SK-N-SH treated with all-trans-retinoic acid at 6 μM for 48 hours (cell line): ENCODE data around the gene CLTCL1.

Experiments
- ATAC-seq: fragments of 200-7000 bp; cut with Tn5 transposase; 3 replicates; pipeline ENCODE4 v1.9.1; 2020; ENCODE audit warnings: mild to moderate bottlenecking, moderate library complexity
- ARNTL ChIP-seq: fragments of 450-650 bp; formaldehyde crosslinking; IDR thresholded peaks from 2 replicates; pipeline ENCODE4 v1.5.0; 2020; ENCODE audit warnings: low read depth, mild to moderate bottlenecking, moderate library complexity, borderline replicate concordance
- BACH2 ChIP-seq: fragments of 250-450 bp; sonication (Bioruptor Pico); IDR thresholded peaks from 2 replicates; pipeline ENCODE4 v1.9.0; 2021; ENCODE audit warnings: mild to moderate bottlenecking, borderline replicate concordance
- CREB5 ChIP-seq: fragments of 250-450 bp; sonication (Bioruptor Pico); IDR thresholded peaks from 2 replicates; pipeline ENCODE4 v1.5.1; 2020; ENCODE audit warnings: low read depth, mild to moderate bottlenecking, moderate library complexity
- CSDC2 ChIP-seq: fragments of 250-450 bp; sonication (Bioruptor Pico); IDR thresholded peaks from 2 replicates; pipeline ENCODE4 v1.5.0; 2020; ENCODE audit warnings: mild to moderate bottlenecking, moderate library complexity
- CSRNP3 ChIP-seq: fragments of 250-450 bp; sonication (Bioruptor Pico); IDR thresholded peaks from 2 replicates; pipeline ENCODE4 v1.5.1; 2021; ENCODE audit warnings: mild to moderate bottlenecking, moderate library complexity
- ESRRG ChIP-seq: fragments of 250-450 bp; sonication (Bioruptor Pico); IDR thresholded peaks from 2 replicates; pipeline ENCODE4 v1.6.1; 2021; ENCODE audit warnings: mild to moderate bottlenecking
- GLIS3 ChIP-seq: fragments of 250-450 bp; sonication (Bioruptor Pico); IDR thresholded peaks from 2 replicates; pipeline ENCODE4 v1.5.0; 2020; ENCODE audit warnings: mild to moderate bottlenecking, moderate library complexity
- ISL1 ChIP-seq: fragments of 250-450 bp; sonication (Bioruptor Pico); IDR thresholded peaks from 2 replicates; pipeline ENCODE4 v2.1.2; 2022; ENCODE audit warnings: mild to moderate bottlenecking, moderate library complexity
- OSR1 ChIP-seq: fragments of 250-450 bp; sonication (Bioruptor Pico); IDR thresholded peaks from 2 replicates; pipeline ENCODE4 v1.8.0; 2022; ENCODE audit warnings: moderate library complexity, mild to moderate bottlenecking, inconsistent platforms
- PPARA ChIP-seq: fragments of 250-450 bp; sonication (Bioruptor Pico); IDR thresholded peaks from 2 replicates; pipeline ENCODE4 v1.5.0; 2020; ENCODE audit warnings: mild to moderate bottlenecking, borderline replicate concordance
- RARB ChIP-seq: fragments of 250-450 bp; sonication (Bioruptor Pico); IDR thresholded peaks from 2 replicates; pipeline ENCODE4 v1.8.0; 2021; ENCODE audit warnings: mild to moderate bottlenecking, moderate library complexity
- SNAI2 ChIP-seq: fragments of 250-450 bp; sonication (Bioruptor Pico); IDR thresholded peaks from 2 replicates; pipeline ENCODE4 v1.5.0; 2020; ENCODE audit warnings: mild to moderate bottlenecking, moderate library complexity
- TCF4 ChIP-seq: fragments of 250-450 bp; sonication (Bioruptor Pico); IDR thresholded peaks from 2 replicates; pipeline ENCODE4 v1.8.0; 2021; ENCODE audit warnings: mild to moderate bottlenecking, moderate library complexity, borderline replicate concordance
- TOX ChIP-seq: fragments of 250-450 bp; sonication (Bioruptor Pico); IDR thresholded peaks from 2 replicates; pipeline ENCODE4 v1.8.0; 2021; ENCODE audit warnings: mild to moderate bottlenecking, moderate library complexity, borderline replicate concordance
- TSHZ2 ChIP-seq: fragments of 250-450 bp; sonication (Bioruptor Pico); IDR thresholded peaks from 2 replicates; pipeline ENCODE4 v1.5.0; 2020; ENCODE audit warnings: mild to moderate bottlenecking, moderate library complexity
- ZFP3 ChIP-seq: fragments of 250-450 bp; sonication (Bioruptor Pico); IDR thresholded peaks from 2 replicates; pipeline ENCODE4 v1.5.0; 2020; ENCODE audit warnings: mild to moderate bottlenecking, moderate library complexity
- ZFP30 ChIP-seq: fragments of 450-650 bp; formaldehyde crosslinking; IDR thresholded peaks from 2 replicates; pipeline ENCODE4 v1.5.0; 2022; ENCODE audit warnings: mild to moderate bottlenecking, moderate library complexity
- ZNF565 ChIP-seq: fragments of 450-650 bp; formaldehyde crosslinking; conservative IDR thresholded peaks from 2 replicates; pipeline ENCODE4 v1.5.0; 2020; ENCODE audit warnings: low read depth, mild to moderate bottlenecking, moderate library complexity
- ZNF70 ChIP-seq: fragments of 450-650 bp; formaldehyde crosslinking; IDR thresholded peaks from 2 replicates; pipeline ENCODE4 v1.5.0; 2020; ENCODE audit warnings: mild to moderate bottlenecking, moderate library complexity
- TF ChIP-seq, protein P1 (sequence below): fragments of 250-450 bp; sonication (Bioruptor Pico); IDR thresholded peaks from 2 replicates; pipeline ENCODE4 v1.8.0; 2021; ENCODE audit warnings: low read depth, mild to moderate bottlenecking, moderate library complexity, borderline replicate concordance

Gene CLTCL1

GRCh38 chr22:19152942-19153883, 138.3 kb downstream of the CLTCL1 start:
- no peak for TF ChIP-seq SNAI2 (CRISPR knock-in tag)
- TF ChIP-seq TSHZ2 (CRISPR knock-in tag) = no peak
- no peak for TF ChIP-seq OSR1 (CRISPR knock-in tag)
- no peak for TF ChIP-seq CREB5 (CRISPR knock-in tag)
- TF ChIP-seq ZFP30 (CRISPR knock-in tag) = no peak
- no peak for TF ChIP-seq ISL1 (CRISPR knock-in tag)
- TF ChIP-seq, protein P1, sequence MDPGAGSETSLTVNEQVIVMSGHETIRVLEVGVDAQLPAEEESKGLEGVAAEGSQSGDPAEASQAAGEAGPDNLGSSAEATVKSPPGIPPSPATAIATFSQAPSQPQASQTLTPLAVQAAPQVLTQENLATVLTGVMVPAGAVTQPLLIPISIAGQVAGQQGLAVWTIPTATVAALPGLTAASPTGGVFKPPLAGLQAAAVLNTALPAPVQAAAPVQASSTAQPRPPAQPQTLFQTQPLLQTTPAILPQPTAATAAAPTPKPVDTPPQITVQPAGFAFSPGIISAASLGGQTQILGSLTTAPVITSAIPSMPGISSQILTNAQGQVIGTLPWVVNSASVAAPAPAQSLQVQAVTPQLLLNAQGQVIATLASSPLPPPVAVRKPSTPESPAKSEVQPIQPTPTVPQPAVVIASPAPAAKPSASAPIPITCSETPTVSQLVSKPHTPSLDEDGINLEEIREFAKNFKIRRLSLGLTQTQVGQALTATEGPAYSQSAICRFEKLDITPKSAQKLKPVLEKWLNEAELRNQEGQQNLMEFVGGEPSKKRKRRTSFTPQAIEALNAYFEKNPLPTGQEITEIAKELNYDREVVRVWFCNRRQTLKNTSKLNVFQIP (CRISPR knock-in tag) = no peak
- TF ChIP-seq TOX (CRISPR knock-in tag) = no peak
- TF ChIP-seq BACH2 = no peak
- TF ChIP-seq PPARA (CRISPR knock-in tag) = no peak
- TF ChIP-seq GLIS3 (CRISPR knock-in tag) = no peak
- TF ChIP-seq ESRRG (CRISPR knock-in tag) = no peak
- no peak for TF ChIP-seq ZNF565 (CRISPR knock-in tag)
- no peak for TF ChIP-seq ZNF70 (CRISPR knock-in tag)
- no peak for TF ChIP-seq CSDC2 (CRISPR knock-in tag)
- TF ChIP-seq, all 23 proteins: peak for 0
- no peak for ATAC-seq

DNA sequence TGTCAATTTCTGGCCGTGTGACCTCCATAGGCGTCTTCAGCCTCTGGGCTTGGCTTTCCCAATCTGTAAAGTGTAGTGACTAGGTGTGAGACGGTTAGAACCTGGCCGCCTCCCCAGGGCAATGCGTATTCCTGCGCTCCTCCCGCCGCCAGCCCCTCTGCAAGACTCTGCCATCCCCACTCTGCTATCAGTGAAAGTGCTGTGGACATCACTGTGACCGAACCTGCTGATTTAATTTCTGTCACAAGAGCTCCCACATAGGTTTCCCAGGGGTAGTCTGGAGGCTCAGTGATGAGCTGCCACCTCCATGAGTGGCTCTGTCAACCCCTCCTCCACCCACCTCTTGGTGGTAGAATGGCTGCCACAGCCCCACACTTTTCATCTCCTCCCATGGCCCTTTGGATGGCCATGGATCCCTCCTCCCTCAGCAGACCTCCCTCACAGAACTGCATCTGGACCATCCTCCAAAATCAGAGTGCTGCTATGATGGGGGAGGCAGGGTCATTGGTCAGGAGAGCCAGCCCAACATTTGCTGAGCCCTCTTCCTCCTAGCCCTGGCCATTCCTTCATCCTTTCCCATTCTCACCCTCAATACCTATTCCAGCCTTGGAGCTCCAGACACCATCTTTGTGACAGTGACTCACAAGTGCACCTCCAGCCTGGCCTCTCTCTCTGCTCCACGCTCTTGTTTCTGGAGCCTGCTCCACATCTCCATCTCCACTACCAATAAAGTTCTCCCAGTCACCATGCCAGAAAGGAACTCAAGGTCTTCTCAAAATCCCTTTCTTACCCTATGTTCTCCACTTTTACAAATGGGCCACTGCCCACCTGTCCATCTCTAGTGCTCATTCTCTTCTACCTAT, 140.0 kb downstream of the CLTCL1 start:
- TF ChIP-seq ESRRG (CRISPR knock-in tag) (no peak), ZFP3 (CRISPR knock-in tag) (no peak), TCF4 (CRISPR knock-in tag) (no peak), TOX (CRISPR knock-in tag) (no peak), ZNF70 (CRISPR knock-in tag) (no peak), SNAI2 (CRISPR knock-in tag) (no peak), ISL1 (CRISPR knock-in tag) (no peak), CSRNP3 (CRISPR knock-in tag) (no peak), CSDC2 (CRISPR knock-in tag) (no peak), ZNF565 (CRISPR knock-in tag) (no peak), ARNTL (CRISPR knock-in tag) (no peak), CREB5 (CRISPR knock-in tag) (no peak), ZFP30 (CRISPR knock-in tag) (no peak), OSR1 (CRISPR knock-in tag) (no peak), RARB (CRISPR knock-in tag) (no peak)
- no peak for ATAC-seq
